ENCODE results near the gene MEFV. TPM values are rescaled to one million over a fixed set of nuclear protein-coding genes. Genes with fewer than 3 reads are reported as not detected.

MEFV gene
- total RNA-seq, 1 donor from 2014 or later = not detected

DNA sequence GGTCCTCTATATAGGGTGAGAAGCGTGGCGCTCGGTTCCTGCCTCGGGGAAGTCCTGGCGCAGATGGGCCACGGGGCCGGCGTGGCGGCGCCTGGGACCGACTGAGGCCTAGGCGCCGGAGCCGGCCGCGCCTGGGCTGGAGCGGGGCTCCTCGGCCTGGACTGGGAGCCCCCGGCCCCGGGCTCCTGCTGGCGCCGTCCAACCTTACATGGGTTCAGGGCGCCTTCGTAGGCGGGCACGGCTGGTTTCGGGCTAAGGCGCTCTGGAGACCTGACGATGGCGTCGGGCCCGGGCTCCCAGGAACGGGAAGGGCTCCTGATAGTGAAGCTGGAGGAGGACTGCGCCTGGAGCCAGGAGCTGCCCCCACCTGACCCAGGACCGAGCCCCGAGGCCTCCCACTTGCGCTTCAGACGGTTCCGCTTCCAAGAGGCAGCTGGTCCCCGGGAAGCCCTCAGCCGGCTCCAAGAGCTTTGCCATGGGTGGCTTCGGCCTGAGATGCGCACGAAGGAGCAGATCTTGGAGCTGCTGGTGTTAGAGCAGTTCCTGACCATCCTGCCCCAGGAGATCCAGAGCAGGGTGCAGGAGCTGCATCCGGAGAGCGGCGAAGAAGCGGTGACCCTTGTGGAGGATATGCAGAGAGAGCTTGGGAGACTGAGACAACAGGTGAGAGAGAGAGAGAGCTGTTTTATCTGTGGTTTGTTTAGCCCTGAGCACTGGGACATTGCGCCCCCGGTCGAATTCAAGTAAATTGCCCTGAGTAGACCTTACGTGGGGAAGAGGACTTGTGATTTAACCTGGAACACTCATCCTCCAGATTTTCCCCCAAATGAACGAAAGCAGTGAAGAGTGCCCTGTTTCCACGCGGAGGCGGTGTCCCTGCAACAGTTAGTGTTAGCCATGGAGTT is 27.4 kb upstream of the MEFV start:
- Mint-ChIP-seq H3K36me3 (peaks cover 43% of the 10 kb centered on the region), H3K4me3 (peak overlapping the region; percentile 98), H3K4me1 (peaks cover 22% of the 10 kb centered on the region), H3K9me3 (peaks cover 16% of the 10 kb centered on the region), H3K27ac (peak overlapping the region; percentile 100), H3K27me3 (ENCODE audit: low read depth) (no peaks in the 10 kb centered on the region)
- TF ChIP-seq, protein P1, sequence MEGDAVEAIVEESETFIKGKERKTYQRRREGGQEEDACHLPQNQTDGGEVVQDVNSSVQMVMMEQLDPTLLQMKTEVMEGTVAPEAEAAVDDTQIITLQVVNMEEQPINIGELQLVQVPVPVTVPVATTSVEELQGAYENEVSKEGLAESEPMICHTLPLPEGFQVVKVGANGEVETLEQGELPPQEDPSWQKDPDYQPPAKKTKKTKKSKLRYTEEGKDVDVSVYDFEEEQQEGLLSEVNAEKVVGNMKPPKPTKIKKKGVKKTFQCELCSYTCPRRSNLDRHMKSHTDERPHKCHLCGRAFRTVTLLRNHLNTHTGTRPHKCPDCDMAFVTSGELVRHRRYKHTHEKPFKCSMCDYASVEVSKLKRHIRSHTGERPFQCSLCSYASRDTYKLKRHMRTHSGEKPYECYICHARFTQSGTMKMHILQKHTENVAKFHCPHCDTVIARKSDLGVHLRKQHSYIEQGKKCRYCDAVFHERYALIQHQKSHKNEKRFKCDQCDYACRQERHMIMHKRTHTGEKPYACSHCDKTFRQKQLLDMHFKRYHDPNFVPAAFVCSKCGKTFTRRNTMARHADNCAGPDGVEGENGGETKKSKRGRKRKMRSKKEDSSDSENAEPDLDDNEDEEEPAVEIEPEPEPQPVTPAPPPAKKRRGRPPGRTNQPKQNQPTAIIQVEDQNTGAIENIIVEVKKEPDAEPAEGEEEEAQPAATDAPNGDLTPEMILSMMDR (IDR thresholded peaks at IDR 0.05; ENCODE audit: unreplicated experiment) = no peak
- peak in 1 of 2 experiments; percentile 21 for DNase-seq (ENCODE audit: low spot score in 2 of 2, unreplicated experiment in 2 of 2)

DNA sequence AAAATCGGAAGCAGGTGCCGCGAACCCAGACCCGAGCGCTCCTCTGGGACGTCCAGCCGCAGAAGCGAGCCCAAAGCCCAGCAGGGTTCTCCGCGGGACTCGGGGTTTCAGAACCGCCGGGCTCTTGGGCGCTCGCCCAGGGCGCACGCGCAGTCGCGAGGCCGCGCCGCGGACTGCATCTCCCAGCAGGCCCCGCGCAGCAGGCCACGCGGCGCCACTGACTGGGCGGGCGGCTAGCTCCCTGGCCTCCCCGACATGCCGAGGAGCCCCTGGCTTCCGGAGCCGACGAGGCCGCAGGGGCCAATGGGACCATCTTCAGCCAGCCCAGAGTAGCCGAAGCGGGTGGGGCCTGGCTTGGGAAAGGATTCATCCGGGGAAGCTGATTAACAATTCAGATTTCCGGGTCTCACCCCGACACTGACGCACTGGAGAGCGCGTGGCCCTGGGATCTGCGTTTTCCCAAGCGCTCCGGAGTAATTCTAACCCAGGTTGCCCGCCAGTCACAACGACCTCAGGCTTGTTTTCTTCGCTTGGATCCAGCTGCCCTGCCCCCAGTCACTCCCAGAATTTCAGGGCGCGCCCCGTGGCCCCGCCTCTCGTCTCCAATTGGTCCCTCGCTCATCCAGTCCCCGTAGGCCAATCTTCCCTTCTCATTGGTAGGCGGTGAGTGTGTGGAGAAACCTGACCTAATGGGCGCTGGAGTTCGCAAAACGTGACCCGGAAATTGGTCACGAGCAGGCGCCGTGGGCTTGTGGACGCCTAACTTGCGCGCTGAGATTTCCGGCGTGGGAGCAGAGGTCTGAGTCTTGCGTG is 26.5 kb upstream of the MEFV start, which contains the start of gene ZNF263:
TSS of gene ZNF263 (plus strand) at position 762 of the 813 bp plus-strand sequence. CDS start 328 bp downstream, outside the sequence.
- Mint-ChIP-seq H3K36me3 (peaks cover 36% of the 10 kb centered on the region), H3K4me1 (peaks cover 22% of the 10 kb centered on the region), H3K9me3 (peaks cover 12% of the 10 kb centered on the region), H3K4me3 (peak within 1 kb of the TSS; percentile 98), H3K27me3 (ENCODE audit: low read depth) (peaks cover 4% of the 10 kb centered on the region), H3K27ac (peak within 1 kb of the TSS; percentile 100)
- DNase-seq (ENCODE audit: low spot score in 2 of 2, unreplicated experiment in 2 of 2) = peak; percentile 86 to 93
- TF ChIP-seq, protein P1 (IDR thresholded peaks at IDR 0.05; ENCODE audit: unreplicated experiment) = no peak

DNA sequence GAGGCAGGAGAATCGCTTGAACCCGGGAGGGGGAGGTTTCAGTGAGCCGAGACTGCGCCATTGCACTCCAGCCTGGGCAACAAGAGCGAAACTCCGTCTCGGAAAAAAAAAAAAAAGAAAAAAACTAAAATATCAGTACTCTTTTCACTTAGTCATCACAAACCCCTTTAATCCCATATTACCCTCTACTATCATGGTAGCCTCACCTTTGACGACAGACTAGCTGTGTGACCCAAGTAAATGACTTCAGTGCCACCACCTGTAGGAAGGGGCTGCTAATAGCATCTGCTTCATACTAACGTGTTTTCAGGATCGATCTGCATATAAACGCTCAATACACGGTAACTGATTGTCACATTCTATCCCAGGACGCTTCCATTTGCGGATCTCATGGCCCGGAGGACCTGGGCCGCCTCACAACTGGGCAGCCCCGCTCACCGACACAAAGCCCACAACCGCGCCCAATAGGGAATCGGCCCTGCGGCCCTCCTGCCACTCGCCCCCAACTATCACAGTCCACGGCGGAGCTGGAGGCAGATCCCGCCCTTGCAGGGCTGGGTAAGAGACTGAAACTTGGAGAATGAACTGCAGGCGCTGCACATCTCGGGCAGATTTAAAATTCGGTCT is 25.8 kb upstream of the MEFV start:
- TF ChIP-seq, protein P1 (IDR thresholded peaks at IDR 0.05; ENCODE audit: unreplicated experiment) = no peak
- H3K27me3 Mint-ChIP-seq (ENCODE audit: low read depth) = peaks cover 11% of the 10 kb centered on the region
- H3K4me1 Mint-ChIP-seq = peaks cover 22% of the 10 kb centered on the region
- H3K27ac Mint-ChIP-seq = peak overlapping the region; percentile 100
- DNase-seq (ENCODE audit: low spot score in 2 of 2, unreplicated experiment in 2 of 2) = no peak
- H3K9me3 Mint-ChIP-seq = peaks cover 8% of the 10 kb centered on the region
- peaks cover 30% of the 10 kb centered on the region for H3K36me3 Mint-ChIP-seq
- peak overlapping the region; percentile 98 for H3K4me3 Mint-ChIP-seq

DNA sequence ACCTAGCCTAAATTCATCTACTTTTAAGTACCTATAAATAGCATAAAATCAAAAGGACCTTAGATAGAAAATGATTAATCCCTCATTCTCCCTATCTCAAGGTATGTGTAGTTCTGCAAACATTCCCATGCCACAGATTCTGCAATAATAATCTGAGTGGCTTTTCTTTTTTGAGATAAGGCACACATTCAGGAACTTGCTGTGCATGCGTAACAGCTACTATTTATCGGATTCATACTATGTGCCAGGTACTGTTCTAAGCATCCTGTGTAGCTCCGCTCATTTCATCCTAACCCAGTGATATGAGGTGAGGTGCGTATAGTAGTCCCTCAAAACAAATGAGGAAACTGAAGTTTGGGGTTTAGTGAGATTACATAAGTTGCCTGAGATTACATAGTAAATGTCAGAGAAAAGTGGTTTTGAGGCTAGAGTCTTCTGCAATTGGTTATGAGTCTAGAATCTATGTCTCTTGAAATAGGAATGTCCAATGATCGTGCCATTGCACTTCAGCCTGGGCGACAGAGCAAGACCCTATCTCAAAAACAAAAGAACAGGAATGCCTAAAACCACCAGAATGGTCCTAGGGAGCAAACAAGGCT is 24.9 kb upstream of the MEFV start:
- Mint-ChIP-seq H3K4me1 (peaks cover 22% of the 10 kb centered on the region), H3K27me3 (ENCODE audit: low read depth) (peaks cover 19% of the 10 kb centered on the region), H3K9me3 (peaks cover 2% of the 10 kb centered on the region), H3K27ac (peak overlapping the region; percentile 100), H3K36me3 (peaks cover 21% of the 10 kb centered on the region), H3K4me3 (peak overlapping the region; percentile 98)
- no peak for DNase-seq (ENCODE audit: low spot score in 2 of 2, unreplicated experiment in 2 of 2)
- TF ChIP-seq, protein P1 (IDR thresholded peaks at IDR 0.05; ENCODE audit: unreplicated experiment) = no peak

DNA sequence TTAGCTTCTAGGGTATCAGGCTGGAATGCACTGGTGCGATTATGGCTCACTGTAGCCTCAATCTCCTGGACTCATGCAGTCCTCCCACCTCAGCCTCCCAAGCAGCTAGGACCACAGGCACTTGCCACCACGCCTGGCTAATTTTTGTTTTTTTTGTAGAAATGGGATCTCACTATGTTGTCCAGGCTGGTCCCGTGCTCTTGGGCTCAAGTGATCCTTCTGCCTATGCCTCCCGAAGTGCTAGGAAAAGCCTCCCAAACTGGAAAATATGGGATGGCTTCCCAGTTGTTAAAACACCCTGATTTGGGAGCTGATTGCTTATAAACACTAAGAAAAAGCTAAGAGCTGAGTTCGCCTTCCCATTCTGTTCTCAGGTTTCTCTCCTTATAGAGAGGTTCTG is 20.2 kb upstream of the MEFV start:
- TF ChIP-seq, protein P1 (IDR thresholded peaks at IDR 0.05; ENCODE audit: unreplicated experiment) = no peak
- H3K9me3 Mint-ChIP-seq = no peaks in the 10 kb centered on the region
- H3K4me3 Mint-ChIP-seq = no peak overlapping the region

More for the DNA sequence above, 20.2 kb upstream of the MEFV start:
- H3K36me3 Mint-ChIP-seq = no peaks in the 10 kb centered on the region
- DNase-seq (ENCODE audit: low spot score in 2 of 2, unreplicated experiment in 2 of 2) = no peak
- H3K27ac Mint-ChIP-seq = no peak overlapping the region
- no peaks in the 10 kb centered on the region for H3K4me1 Mint-ChIP-seq
- H3K27me3 Mint-ChIP-seq (ENCODE audit: low read depth) = peaks cover 29% of the 10 kb centered on the region

All from mesothelial cell of epicardium (in vitro differentiated cells).